Muscle layer of duodenum (tissue), 2 donors: ENCODE data around the gene SLC2A4.

Source experiments
- H3K27ac ChIP-seq: one replicate; pipeline ENCODE4 v1.7.0; 2013; ENCODE audit warnings: mild to moderate bottlenecking, low read length
- H3K27me3 ChIP-seq: one replicate; pipeline ENCODE4 v1.7.0; 2013; ENCODE audit warnings: low read depth, mild to moderate bottlenecking, control low read depth, low read length
- H3K36me3 ChIP-seq, 2 donors: one replicate each; pipeline ENCODE4 v1.7.0; 2013; ENCODE audit warnings: low read length in 2 of 2, control low read depth in 1 of 2, mild to moderate bottlenecking in 1 of 2; ENCODE audit not compliant: insufficient read depth in 2 of 2, control insufficient read depth in 1 of 2
- H3K4me1 ChIP-seq, 2 donors: one replicate each; pipeline ENCODE4 v1.7.0; 2013; ENCODE audit warnings: low read length in 2 of 2, mild to moderate bottlenecking in 2 of 2, control low read depth in 1 of 2, moderate library complexity in 1 of 2; ENCODE audit not compliant: insufficient read depth in 2 of 2, control insufficient read depth in 1 of 2
- H3K4me3 ChIP-seq, 2 donors: one replicate each; pipeline ENCODE4 v1.7.0; 2013; ENCODE audit warnings: low read length in 2 of 2, low read depth in 1 of 2, mild to moderate bottlenecking in 1 of 2
- H3K9me3 ChIP-seq, 2 donors: one replicate each; pipeline ENCODE4 v1.7.0; 2013; ENCODE audit warnings: low read length in 2 of 2, control low read depth in 1 of 2, mild to moderate bottlenecking in 1 of 2; ENCODE audit not compliant: control insufficient read depth in 1 of 2
- donor health status: healthy.

SLC2A4 gene

GRCh38 chr17:7281074-7281952 lies at the start of gene SLC2A4:
Gene SLC2A4, plus strand, starts transcription at chr17:7281718. Its CDS starts 217 bp downstream, at chr17:7281935.
- Histone ChIP-seq H3K36me3 (peaks cover 3 to 21% of the 10 kb centered on the region in 2 donors), H3K27ac (peak within 1 kb of the TSS; percentile 86), H3K27me3 (no peaks in the 10 kb centered on the region), H3K4me3 (peak within 1 kb of the TSS; percentile 66 to 68), H3K9me3 (no peaks in the 10 kb centered on the region), H3K4me1 (peaks cover 0 to 41% of the 10 kb centered on the region in 2 donors)

GRCh38 chr17:7232114-7232513 lies 49.4 kb upstream of the SLC2A4 start:
- Histone ChIP-seq H3K4me3 (peak overlapping the region; percentile 5 to 98), H3K27ac (no peak overlapping the region), H3K27me3 (no peaks in the 10 kb centered on the region), H3K9me3 (no peaks in the 10 kb centered on the region), H3K4me1 (peaks cover 12 to 39% of the 10 kb centered on the region in 2 donors), H3K36me3 (peaks cover 38 to 54% of the 10 kb centered on the region in 2 donors)

GRCh38 chr17:7233701-7234082 lies 47.8 kb upstream of the SLC2A4 start:
- H3K36me3 ChIP-seq = peaks cover 27 to 38% of the 10 kb centered on the region in 2 donors

GRCh38 chr17:7234083-7234951 lies 47.2 kb upstream of the SLC2A4 start, which contains the start of gene DVL2:
Gene DVL2, minus strand, starts transcription at chr17:7234517. Its CDS starts 255 bp downstream, at chr17:7234262.
- Histone ChIP-seq H3K4me1 (peaks cover 17 to 44% of the 10 kb centered on the region in 2 donors), H3K27me3 (no peaks in the 10 kb centered on the region), H3K27ac (peak within 1 kb of the TSS; percentile 87), H3K36me3 (peaks cover 24 to 32% of the 10 kb centered on the region in 2 donors), H3K4me3 (peak within 1 kb of the TSS; percentile 91 to 98), H3K9me3 (no peaks in the 10 kb centered on the region)

More at GRCh38 chr17:7233701-7234082, 47.8 kb upstream of the SLC2A4 start:
- peak overlapping the region; percentile 91 to 98 for H3K4me3 ChIP-seq
- no peaks in the 10 kb centered on the region for H3K27me3 ChIP-seq
- H3K4me1 ChIP-seq = peaks cover 17 to 44% of the 10 kb centered on the region in 2 donors
- H3K9me3 ChIP-seq = no peaks in the 10 kb centered on the region
- H3K27ac ChIP-seq = peak overlapping the region; percentile 87

- no peaks in the 10 kb centered on the region for H3K27me3 ChIP-seq
- peaks cover 29 to 57% of the 10 kb centered on the region in 2 donors for H3K4me1 ChIP-seq
- H3K4me3 ChIP-seq = no peak overlapping the region
- peak overlapping the region; percentile 76 for H3K27ac ChIP-seq
- H3K9me3 ChIP-seq = no peaks in the 10 kb centered on the region
- peaks cover 25 to 32% of the 10 kb centered on the region in 2 donors for H3K36me3 ChIP-seq
These were observed 45.5 kb upstream of the SLC2A4 start for GRCh38 chr17:7235693-7236665.

GRCh38 chr17:7236808-7237207 lies 44.7 kb upstream of the SLC2A4 start:
- peak overlapping the region; percentile 80 for H3K27ac ChIP-seq
- no peak overlapping the region for H3K4me3 ChIP-seq
- peaks cover 33 to 62% of the 10 kb centered on the region in 2 donors for H3K4me1 ChIP-seq
- no peaks in the 10 kb centered on the region for H3K9me3 ChIP-seq
- peaks cover 26 to 40% of the 10 kb centered on the region in 2 donors for H3K36me3 ChIP-seq
- H3K27me3 ChIP-seq = no peaks in the 10 kb centered on the region

GRCh38 chr17:7237266-7237760 lies 44.2 kb upstream of the SLC2A4 start:
- Histone ChIP-seq H3K9me3 (no peaks in the 10 kb centered on the region), H3K27me3 (no peaks in the 10 kb centered on the region), H3K36me3 (peaks cover 26 to 44% of the 10 kb centered on the region in 2 donors), H3K4me3 (peak overlapping the region; percentile 37 to 96), H3K27ac (peak overlapping the region; percentile 80), H3K4me1 (peaks cover 31 to 57% of the 10 kb centered on the region in 2 donors)

GRCh38 chr17:7237761-7238419 lies 43.6 kb upstream of the SLC2A4 start:
- H3K27me3 ChIP-seq = no peaks in the 10 kb centered on the region
- peak overlapping the region; percentile 80 for H3K27ac ChIP-seq
- H3K4me3 ChIP-seq = peak overlapping the region; percentile 37 to 96
- peaks cover 29 to 51% of the 10 kb centered on the region in 2 donors for H3K4me1 ChIP-seq
- peaks cover 26 to 48% of the 10 kb centered on the region in 2 donors for H3K36me3 ChIP-seq
- no peaks in the 10 kb centered on the region for H3K9me3 ChIP-seq

GRCh38 chr17:7238420-7239090 lies 43.0 kb upstream of the SLC2A4 start:
- H3K4me1 ChIP-seq = peaks cover 34 to 49% of the 10 kb centered on the region in 2 donors
- H3K27ac ChIP-seq = peak overlapping the region; percentile 93
- no peaks in the 10 kb centered on the region for H3K9me3 ChIP-seq
- peaks cover 26 to 48% of the 10 kb centered on the region in 2 donors for H3K36me3 ChIP-seq
- H3K27me3 ChIP-seq = no peaks in the 10 kb centered on the region
- peak overlapping the region; percentile 92 to 96 for H3K4me3 ChIP-seq
